HG03378 (cell line): Measurements from ENCODE around the gene FMO4.
"Not testable (repeated sequence)": the region's sequence is repeated elsewhere in the genome, so short reads cannot be mapped to it uniquely, and the experiment has no call there.

ENCODE experiments used
- ATAC-seq: cut with Tn5 transposase; IDR thresholded peaks from one replicate; pipeline ENCODE4 v1.9.1; 2021; ENCODE audit warnings: mild to moderate bottlenecking, moderate library complexity; ENCODE audit not compliant: unreplicated experiment

Gene FMO4

DNA sequence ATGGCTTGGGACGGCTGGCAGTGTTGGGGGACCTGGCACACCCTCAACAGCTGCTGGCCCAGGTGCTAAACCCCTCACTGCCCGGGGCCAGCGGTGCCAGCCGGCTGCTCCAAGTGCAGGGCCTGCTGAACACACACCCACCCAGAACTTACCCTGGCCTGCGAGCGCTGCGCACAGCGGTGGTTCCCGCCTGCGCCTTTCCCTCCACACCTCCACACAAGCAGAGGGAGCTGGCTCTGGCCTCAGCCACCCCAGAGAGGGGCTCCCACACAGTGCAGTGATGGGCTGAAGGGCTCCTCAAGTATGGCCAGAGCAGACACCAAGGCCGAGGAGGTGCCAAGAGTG is 67.9 kb downstream of the FMO4 start:
- no peak for ATAC-seq

- ATAC-seq = no peak
Measured at GRCh38 chr1:171384496-171384895, 70.5 kb downstream of the FMO4 start.

GRCh38 chr1:171389171-171389570 is 75.2 kb downstream of the FMO4 start:
- no peak for ATAC-seq

GRCh38 chr1:171390740-171391139 is 76.8 kb downstream of the FMO4 start:
- not testable (repeated sequence) for ATAC-seq
